ENCODE results near the gene RHOT2.

The RHOT2 gene

GRCh38 chr16:715477-716199 is 47.7 kb downstream of the RHOT2 start:
- no peak for DNase-seq (ENCODE audit: low read depth in 2 of 2)

- DNase-seq (ENCODE audit: low read depth in 2 of 2) = no peak
Observed at GRCh38 chr16:716200-716568, 48.3 kb downstream of the RHOT2 start.

- no peak for DNase-seq (ENCODE audit: low read depth in 2 of 2)
Observed at GRCh38 chr16:716768-717325, 48.9 kb downstream of the RHOT2 start.

- no peak for DNase-seq (ENCODE audit: low read depth in 2 of 2)
Observed at GRCh38 chr16:717450-718245, 49.7 kb downstream of the RHOT2 start.

- DNase-seq (ENCODE audit: low read depth in 2 of 2) = no peak
Observed at GRCh38 chr16:718389-718788, 50.5 kb downstream of the RHOT2 start.

- DNase-seq (ENCODE audit: low read depth in 2 of 2) = no peak
Observed at GRCh38 chr16:718922-719321, 51.0 kb downstream of the RHOT2 start.

- no peak for DNase-seq (ENCODE audit: low read depth in 2 of 2)
Observed at GRCh38 chr16:719815-720446, 52.0 kb downstream of the RHOT2 start.

GRCh38 chr16:720447-720989 is 52.6 kb downstream of the RHOT2 start:
- DNase-seq (ENCODE audit: low read depth in 2 of 2) = no peak

- DNase-seq (ENCODE audit: low read depth in 2 of 2) = no peak
Observed at GRCh38 chr16:720990-721764, 53.2 kb downstream of the RHOT2 start, which contains the start of gene ANTKMT. Gene ANTKMT, plus strand, starts transcription at chr16:721146. Its CDS starts 129 bp downstream, at chr16:721275.

GRCh38 chr16:721765-722540 is 54.0 kb downstream of the RHOT2 start:
- DNase-seq (ENCODE audit: low read depth in 2 of 2) = no peak

- no peak for DNase-seq (ENCODE audit: low read depth in 2 of 2)
Observed at GRCh38 chr16:722835-723633, 55.1 kb downstream of the RHOT2 start.

GRCh38 chr16:723695-724094 is 55.8 kb downstream of the RHOT2 start:
- DNase-seq (ENCODE audit: low read depth in 2 of 2) = no peak
